ENCODE measurements around the gene CCDC9B. TPM values are rescaled to one million over a fixed set of nuclear protein-coding genes. Genes with fewer than 3 reads are reported as not detected.

Gene CCDC9B
- polyA plus RNA-seq, 1 of the 3 experiments (the other 2 are of a cell fraction), result 13.7 TPM

GRCh38 chr15:40344217-40344616 is 3.5 kb upstream of the CCDC9B start:
- no peaks in the 10 kb centered on the region for H3K9me3 ChIP-seq
- H3K9ac ChIP-seq, result peak overlapping the region; percentile 79
- peaks cover 36 to 39% of the 10 kb centered on the region in 2 experiments; a peak in 3 of 4 replicates for H3K4me1 ChIP-seq (ENCODE audit: control insufficient read depth in 1 of 2, insufficient read depth in 2 of 2, low read depth in 1 of 2, low read length in 1 of 2)
- H3K27me3 ChIP-seq (ENCODE audit: insufficient read depth), result no peaks in the 10 kb centered on the region
- peak overlapping the region in 1 of 2 experiments; percentile 98; a peak in 2 of 4 replicates for H3K27ac ChIP-seq (ENCODE audit: low read depth in 2 of 2, low read length in 1 of 2)
- no peaks in the 10 kb centered on the region for H3K9me2 ChIP-seq
- CTCF ChIA-PET, result interaction anchor here (0.6 to 70.6 kb wide), 22 partner anchors 3 to 163 kb away, joined by 3 to 2194 read pairs (median 7); partner anchors contain the start of genes ANKRD63, BAHD1, CCDC9B and DISP2
- no peaks in the 10 kb centered on the region for H4K20me1 ChIP-seq (ENCODE audit: insufficient read depth)
- POLR2A ChIA-PET, result interaction anchor here (1.1 to 1.2 kb wide), 2 partner anchors 11 to 78 kb away, joined by 3 read pairs; no protein-coding TSS in a partner anchor
- no peaks in the 10 kb centered on the region for H3K36me3 ChIP-seq (replicated peaks in 1 of 2; ENCODE audit: control insufficient read depth in 1 of 2, insufficient read depth in 2 of 2, low read length in 1 of 2)
- peak overlapping the region; percentile 57 for H3K4me2 ChIP-seq
- H3F3A ChIP-seq (replicated peaks; ENCODE audit: insufficient read depth), result peaks cover 41% of the 10 kb centered on the region
- H2AFZ ChIP-seq (ENCODE audit: low read depth), result no peak overlapping the region; the same call in 1 of the 2 replicates
- TF ChIP-seq JUND (IDR thresholded peaks at IDR 0.05) (no peak), POLR2AphosphoS5 (IDR thresholded peaks at IDR 0.05; ENCODE audit: low read depth, low read length) (no peak), RFX5 (IDR thresholded peaks at IDR 0.05; ENCODE audit: low read length) (no peak), MEF2A (IDR thresholded peaks at IDR 0.05; ENCODE audit: borderline replicate concordance, low read depth) (no peak), NRF1 (IDR thresholded peaks at IDR 0.05; ENCODE audit: low read depth, low read length) (no peak)
- TF ChIP-seq, protein P1, sequence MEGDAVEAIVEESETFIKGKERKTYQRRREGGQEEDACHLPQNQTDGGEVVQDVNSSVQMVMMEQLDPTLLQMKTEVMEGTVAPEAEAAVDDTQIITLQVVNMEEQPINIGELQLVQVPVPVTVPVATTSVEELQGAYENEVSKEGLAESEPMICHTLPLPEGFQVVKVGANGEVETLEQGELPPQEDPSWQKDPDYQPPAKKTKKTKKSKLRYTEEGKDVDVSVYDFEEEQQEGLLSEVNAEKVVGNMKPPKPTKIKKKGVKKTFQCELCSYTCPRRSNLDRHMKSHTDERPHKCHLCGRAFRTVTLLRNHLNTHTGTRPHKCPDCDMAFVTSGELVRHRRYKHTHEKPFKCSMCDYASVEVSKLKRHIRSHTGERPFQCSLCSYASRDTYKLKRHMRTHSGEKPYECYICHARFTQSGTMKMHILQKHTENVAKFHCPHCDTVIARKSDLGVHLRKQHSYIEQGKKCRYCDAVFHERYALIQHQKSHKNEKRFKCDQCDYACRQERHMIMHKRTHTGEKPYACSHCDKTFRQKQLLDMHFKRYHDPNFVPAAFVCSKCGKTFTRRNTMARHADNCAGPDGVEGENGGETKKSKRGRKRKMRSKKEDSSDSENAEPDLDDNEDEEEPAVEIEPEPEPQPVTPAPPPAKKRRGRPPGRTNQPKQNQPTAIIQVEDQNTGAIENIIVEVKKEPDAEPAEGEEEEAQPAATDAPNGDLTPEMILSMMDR (IDR thresholded peaks at IDR 0.05), result no peak
- TF ChIP-seq, protein P2, sequence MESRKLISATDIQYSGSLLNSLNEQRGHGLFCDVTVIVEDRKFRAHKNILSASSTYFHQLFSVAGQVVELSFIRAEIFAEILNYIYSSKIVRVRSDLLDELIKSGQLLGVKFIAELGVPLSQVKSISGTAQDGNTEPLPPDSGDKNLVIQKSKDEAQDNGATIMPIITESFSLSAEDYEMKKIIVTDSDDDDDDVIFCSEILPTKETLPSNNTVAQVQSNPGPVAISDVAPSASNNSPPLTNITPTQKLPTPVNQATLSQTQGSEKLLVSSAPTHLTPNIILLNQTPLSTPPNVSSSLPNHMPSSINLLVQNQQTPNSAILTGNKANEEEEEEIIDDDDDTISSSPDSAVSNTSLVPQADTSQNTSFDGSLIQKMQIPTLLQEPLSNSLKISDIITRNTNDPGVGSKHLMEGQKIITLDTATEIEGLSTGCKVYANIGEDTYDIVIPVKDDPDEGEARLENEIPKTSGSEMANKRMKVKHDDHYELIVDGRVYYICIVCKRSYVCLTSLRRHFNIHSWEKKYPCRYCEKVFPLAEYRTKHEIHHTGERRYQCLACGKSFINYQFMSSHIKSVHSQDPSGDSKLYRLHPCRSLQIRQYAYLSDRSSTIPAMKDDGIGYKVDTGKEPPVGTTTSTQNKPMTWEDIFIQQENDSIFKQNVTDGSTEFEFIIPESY (IDR thresholded peaks at IDR 0.05; ENCODE audit: borderline replicate concordance, low read depth), result no peak
- TF ChIP-seq, protein P3, sequence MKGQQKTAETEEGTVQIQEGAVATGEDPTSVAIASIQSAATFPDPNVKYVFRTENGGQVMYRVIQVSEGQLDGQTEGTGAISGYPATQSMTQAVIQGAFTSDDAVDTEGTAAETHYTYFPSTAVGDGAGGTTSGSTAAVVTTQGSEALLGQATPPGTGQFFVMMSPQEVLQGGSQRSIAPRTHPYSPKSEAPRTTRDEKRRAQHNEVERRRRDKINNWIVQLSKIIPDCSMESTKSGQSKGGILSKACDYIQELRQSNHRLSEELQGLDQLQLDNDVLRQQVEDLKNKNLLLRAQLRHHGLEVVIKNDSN (IDR thresholded peaks at IDR 0.05; ENCODE audit: borderline replicate concordance, low read depth), result no peak
- TF ChIP-seq, protein P4, sequence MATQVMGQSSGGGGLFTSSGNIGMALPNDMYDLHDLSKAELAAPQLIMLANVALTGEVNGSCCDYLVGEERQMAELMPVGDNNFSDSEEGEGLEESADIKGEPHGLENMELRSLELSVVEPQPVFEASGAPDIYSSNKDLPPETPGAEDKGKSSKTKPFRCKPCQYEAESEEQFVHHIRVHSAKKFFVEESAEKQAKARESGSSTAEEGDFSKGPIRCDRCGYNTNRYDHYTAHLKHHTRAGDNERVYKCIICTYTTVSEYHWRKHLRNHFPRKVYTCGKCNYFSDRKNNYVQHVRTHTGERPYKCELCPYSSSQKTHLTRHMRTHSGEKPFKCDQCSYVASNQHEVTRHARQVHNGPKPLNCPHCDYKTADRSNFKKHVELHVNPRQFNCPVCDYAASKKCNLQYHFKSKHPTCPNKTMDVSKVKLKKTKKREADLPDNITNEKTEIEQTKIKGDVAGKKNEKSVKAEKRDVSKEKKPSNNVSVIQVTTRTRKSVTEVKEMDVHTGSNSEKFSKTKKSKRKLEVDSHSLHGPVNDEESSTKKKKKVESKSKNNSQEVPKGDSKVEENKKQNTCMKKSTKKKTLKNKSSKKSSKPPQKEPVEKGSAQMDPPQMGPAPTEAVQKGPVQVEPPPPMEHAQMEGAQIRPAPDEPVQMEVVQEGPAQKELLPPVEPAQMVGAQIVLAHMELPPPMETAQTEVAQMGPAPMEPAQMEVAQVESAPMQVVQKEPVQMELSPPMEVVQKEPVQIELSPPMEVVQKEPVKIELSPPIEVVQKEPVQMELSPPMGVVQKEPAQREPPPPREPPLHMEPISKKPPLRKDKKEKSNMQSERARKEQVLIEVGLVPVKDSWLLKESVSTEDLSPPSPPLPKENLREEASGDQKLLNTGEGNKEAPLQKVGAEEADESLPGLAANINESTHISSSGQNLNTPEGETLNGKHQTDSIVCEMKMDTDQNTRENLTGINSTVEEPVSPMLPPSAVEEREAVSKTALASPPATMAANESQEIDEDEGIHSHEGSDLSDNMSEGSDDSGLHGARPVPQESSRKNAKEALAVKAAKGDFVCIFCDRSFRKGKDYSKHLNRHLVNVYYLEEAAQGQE (IDR thresholded peaks at IDR 0.05; ENCODE audit: low read depth, low read length), result no peak
- H3K79me2 ChIP-seq (ENCODE audit: insufficient read depth), result peaks cover 21% of the 10 kb centered on the region
- no peak for DNase-seq
- WGBS (ENCODE audit: low lambda C conversion rate), result 20% methylated on average over 3 of the region's 6 CpGs
- no peak overlapping the region; a peak in 1 of 4 replicates for H3K4me3 ChIP-seq (ENCODE audit: low read depth in 2 of 2, low read length in 1 of 2)

Measured in SK-N-SH (cell line).